ENCODE results near the gene KRTAP4-2.
"Not testable (repeated sequence)": the region's sequence is repeated elsewhere in the genome, so short reads cannot be mapped to it uniquely, and the experiment has no call there.

Gene KRTAP4-2

DNA sequence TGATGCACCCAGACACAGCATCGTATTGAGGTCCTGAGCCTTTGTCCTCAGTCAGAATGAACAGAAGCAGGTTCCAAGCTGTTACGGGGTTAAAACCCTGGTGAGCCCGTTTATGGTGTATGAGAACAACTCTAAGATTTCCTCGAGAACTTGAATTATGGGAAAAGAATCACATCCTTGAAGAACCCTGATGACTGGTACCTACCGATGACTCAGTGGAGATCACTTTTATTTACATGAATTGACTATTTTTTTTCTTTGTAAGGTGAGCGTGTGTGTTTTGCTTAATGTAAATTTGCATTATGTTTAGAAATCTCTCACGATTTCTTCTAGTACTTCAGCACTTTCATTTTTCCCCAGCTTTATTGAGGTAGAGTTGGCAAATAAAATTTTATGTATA, 14.2 kb downstream of the KRTAP4-2 start:
- DNase-seq (ENCODE audit: low read depth, low spot score): no peak

GRCh38 chr17:41160648-41161047, 17.4 kb downstream of the KRTAP4-2 start, which contains the start of gene KRTAP4-4:
Gene KRTAP4-4, minus strand, starts transcription at chr17:41160748. Its CDS starts 57 bp downstream, at chr17:41160691.
- DNase-seq (ENCODE audit: low read depth, low spot score): no peak

DNA sequence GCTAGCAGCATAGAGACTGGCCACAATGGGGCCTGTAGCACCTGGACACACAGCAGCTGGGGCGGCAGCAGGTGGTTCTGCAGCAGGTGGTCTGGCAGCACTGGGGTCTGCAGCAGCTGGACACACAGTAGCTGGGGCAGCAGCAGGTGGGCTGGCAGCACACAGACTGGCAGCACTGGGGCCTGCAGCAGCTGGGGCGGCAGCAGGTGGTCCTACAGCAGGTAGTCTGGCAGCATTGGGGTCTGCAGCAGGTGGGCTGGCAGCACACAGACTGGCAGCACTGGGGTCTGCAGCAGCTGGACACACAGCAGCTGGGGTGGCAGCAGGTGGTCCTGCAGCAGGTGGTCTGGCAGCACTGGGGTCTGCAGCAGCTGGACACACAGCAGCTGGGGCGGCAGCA, 17.8 kb downstream of the KRTAP4-2 start:
- not testable (repeated sequence) for DNase-seq (ENCODE audit: low read depth, low spot score)

GRCh38 chr17:41153856-41154255, 24.2 kb downstream of the KRTAP4-2 start:
- no peak for DNase-seq (ENCODE audit: low read depth, low spot score)

DNA sequence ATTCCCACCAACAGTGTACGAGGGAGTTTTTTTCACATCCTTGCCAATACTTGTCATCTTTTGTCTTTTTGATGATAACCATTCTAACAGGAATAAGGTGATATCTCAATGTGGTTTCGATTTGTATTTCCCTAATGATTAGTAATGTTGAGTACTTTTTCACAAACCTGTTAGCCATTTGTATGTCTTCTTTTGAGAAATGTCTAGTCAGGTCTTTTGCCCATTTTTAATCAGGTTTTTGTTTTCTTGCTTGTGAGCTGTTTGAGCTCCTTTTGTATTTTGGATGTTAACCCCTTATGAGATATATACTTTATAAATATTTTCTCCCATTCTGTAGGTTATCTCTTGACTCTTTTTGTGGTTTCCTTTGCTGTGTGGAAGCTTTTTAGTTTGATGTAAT, 26.5 kb downstream of the KRTAP4-2 start:
- no peak for DNase-seq (ENCODE audit: low read depth, low spot score)

GRCh38 chr17:41150026-41150425, 28.0 kb downstream of the KRTAP4-2 start:
- DNase-seq (ENCODE audit: low read depth, low spot score): no peak

DNA sequence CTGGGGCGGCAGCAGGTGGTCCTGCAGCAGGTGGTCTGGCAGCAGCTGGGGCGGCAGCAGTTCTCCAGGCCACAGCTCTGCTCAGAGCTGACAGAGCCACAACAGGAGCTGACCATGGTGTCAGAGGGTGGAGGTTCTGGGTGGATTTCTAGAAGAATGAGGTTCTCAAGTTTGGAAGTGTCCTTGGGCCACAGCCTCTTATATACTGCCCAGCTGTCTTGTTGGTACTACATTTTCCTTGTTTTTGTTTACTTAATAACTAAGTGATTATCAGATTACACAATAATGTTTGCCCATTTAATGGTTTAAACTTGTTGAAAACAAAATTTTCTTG, 28.4 kb downstream of the KRTAP4-2 start, which contains the start of gene KRTAP4-5:
Gene KRTAP4-5, minus strand, starts transcription at position 174 of the 334 bp plus-strand sequence. Its CDS starts 58 bp downstream, at position 116.
- no peak for DNase-seq (ENCODE audit: low read depth, low spot score)

DNA sequence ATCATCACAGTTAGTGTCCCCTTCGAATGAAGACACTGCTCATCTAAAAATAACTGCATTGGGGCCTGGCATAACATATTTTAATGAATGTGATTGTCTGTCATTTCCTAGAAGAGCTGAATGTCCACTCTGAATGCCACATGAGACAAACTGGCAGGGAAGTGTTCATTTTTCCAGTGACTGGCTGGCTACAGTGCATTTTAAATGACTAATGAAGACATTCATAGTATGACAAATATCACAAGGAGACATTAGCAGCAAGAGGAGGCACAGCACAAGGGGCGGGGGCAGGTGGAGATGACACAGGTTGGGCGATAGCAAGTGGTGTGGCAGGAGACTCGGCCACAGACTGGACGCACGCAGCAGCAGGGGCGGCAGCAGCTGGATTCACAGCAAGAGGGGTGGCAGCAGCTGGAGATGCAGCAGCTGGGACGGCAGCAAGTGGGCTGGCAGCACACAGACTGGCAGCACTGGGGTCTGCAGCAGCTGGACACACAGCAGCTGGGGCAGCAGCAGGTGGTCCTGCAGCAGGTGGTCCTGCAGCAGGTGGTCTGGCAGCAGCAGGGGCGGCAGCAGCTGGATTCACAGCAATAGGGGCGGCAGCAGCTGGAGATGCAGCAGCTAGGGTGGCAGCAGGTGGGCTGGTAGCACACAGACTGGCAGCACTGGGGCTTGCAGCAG, 28.9 kb downstream of the KRTAP4-2 start:
- DNase-seq (ENCODE audit: low read depth, low spot score): not testable (repeated sequence)

DNA sequence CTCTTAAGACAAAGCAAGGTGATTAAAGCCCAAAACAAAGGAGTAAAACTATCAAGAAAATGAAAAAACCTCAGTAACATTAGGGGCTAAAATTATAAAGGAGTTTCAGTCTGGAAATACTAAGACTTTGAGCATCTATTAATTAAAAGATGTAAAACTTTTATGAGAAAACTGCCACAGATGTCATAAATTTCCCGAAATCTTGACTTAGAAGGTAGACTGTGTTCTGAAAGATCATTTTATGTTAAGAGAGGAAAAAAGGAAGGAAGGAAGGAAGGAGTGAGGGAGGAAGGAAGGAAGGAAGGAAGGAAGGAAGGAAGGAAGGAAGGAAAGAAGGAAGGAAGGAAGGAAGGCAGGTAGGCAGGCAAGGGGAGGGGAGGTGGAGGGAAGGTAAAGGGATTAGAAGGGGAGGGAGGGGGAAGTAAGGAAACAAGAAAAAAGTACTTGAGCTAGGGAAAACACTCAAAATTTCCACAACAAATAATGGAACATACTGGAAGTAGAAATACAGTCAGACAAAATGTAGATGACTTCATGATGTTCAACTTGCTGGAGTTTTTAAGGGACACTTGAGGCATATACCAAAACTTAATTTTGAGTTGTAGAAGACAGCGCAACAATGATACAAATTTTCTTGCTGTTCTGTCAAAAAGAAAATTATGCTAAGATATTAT, 30.4 kb downstream of the KRTAP4-2 start:
- no peak for DNase-seq (ENCODE audit: low read depth, low spot score)

- DNase-seq (ENCODE audit: low read depth, low spot score): no peak
Measured at GRCh38 chr17:41145261-41145660, 32.8 kb downstream of the KRTAP4-2 start.

- no peak for DNase-seq (ENCODE audit: low read depth, low spot score)
Measured at GRCh38 chr17:41144846-41145245, 33.2 kb downstream of the KRTAP4-2 start.

DNA sequence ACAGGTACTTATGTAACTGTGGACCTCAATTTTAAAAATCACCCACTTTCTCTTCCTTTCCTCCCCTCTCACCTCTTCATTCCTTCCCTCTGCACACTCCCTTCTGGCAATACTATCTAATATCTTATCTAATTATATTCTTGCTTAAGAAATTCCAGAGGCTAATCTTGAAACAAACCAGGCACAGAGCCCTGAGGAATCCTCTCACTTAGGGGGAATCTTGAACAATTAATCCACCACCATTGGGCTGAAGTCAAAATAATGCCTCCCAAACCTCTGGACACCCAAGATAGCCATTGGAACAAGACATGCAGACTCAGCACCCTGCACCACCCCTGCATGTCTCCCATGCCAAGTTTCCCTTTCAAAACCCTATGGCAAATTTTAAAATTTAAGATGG, 36.7 kb downstream of the KRTAP4-2 start:
- no peak for DNase-seq (ENCODE audit: low read depth, low spot score)

DNA sequence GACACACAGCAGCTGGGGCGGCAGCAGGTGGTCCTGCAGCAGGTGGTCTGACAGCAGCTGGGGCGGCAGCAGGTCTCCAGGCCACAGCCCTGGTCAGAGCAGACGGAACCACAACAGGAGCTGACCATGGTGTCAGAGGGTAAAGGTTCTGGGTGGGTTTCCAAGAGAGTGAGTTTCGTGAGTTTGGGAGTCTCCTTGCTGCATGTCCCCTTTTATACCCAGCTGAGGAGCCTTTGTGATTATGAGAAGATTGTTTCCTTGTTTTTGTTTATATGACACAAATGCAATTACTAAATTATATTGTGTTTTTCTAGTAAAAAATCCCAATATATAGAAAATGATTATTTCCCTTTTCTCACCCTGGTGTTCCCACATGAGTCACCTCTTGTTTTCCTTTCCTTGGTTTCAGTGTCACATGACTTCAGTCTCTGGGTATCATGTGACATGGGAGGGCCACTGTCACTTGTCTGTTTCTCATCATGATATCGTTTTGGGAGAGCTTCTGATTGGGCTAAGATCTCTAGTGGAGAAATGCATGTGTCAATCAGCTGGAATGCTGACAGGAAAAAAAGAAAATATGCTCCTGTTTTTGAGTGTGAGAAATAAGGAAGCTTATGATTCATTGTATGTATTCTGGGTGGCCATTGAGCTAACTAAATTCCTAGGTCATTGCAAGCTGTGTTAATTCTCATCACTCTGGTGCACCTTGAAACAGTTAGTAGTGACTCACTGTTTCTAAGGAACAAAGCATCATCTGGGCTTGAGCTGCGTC, 37.5 kb downstream of the KRTAP4-2 start, which contains the start of gene KRTAP4-6:
Gene KRTAP4-6, minus strand, starts transcription at position 185 of the 772 bp plus-strand sequence. Its CDS starts 57 bp downstream, at position 128.
- no peak for DNase-seq (ENCODE audit: low read depth, low spot score)

DNA sequence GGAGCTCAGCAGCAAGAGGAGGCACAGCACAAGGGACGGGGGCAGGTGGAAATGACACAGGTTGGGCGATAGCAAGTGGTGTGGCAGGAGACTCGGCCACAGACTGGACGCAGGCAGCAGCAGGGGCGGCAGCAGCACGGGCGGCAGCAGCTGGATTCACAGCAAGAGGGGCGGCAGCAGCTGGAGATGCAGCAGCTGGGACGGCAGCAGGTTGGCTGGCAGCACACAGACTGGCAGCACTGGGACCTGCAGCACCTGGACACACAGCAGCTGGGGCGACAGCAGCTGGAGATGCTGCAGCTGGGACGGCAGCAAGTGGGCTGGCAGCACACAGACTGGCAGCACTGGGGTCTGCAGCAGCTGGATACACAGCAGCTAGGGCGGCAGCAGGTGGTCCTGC, 38.2 kb downstream of the KRTAP4-2 start:
- not testable (repeated sequence) for DNase-seq (ENCODE audit: low read depth, low spot score)

- no peak for DNase-seq (ENCODE audit: low read depth, low spot score)
Measured at GRCh38 chr17:41133880-41134735, 43.9 kb downstream of the KRTAP4-2 start.

- no peak for DNase-seq (ENCODE audit: low read depth, low spot score)
Measured at GRCh38 chr17:41131979-41132378, 46.0 kb downstream of the KRTAP4-2 start.

Measured in brain pericyte (primary cell).